Fibroblast of upper back skin (primary cell): ENCODE results near the gene SSX2B.
"Not testable (repeated sequence)": the region's sequence is repeated elsewhere in the genome, so short reads cannot be mapped to it uniquely, and the experiment has no call there.

Source experiments
- DNase-seq: peaks from one replicate; pipeline ENCODE4 v3.0.0-alpha.2; 2013

SSX2B gene, protein sequence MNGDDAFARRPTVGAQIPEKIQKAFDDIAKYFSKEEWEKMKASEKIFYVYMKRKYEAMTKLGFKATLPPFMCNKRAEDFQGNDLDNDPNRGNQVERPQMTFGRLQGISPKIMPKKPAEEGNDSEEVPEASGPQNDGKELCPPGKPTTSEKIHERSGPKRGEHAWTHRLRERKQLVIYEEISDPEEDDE

DNA sequence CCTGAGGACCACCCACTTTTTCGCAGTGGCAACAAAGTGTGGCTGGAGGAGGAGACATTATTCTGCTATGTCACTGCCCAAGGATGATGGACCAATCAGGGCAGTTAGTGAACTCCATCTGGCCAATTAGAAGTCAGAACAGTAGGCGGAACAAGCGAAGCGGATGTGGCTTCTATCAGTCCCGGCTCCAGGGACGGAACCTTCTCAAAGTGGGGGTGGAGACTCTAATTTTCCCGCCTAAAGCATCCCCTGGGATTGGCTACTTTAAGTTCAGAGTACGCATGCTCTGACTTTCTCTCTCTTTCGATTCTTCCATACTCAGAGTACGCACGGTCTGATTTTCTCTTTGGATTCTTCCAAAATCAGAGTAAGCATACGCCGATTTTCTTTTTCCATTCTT, at the start of gene SSX2B:
TSS of gene SSX2B (plus strand) at position 301 of the 400 bp plus-strand sequence. CDS start 1,429 bp downstream, outside the sequence.
- not testable (repeated sequence) for DNase-seq

DNA sequence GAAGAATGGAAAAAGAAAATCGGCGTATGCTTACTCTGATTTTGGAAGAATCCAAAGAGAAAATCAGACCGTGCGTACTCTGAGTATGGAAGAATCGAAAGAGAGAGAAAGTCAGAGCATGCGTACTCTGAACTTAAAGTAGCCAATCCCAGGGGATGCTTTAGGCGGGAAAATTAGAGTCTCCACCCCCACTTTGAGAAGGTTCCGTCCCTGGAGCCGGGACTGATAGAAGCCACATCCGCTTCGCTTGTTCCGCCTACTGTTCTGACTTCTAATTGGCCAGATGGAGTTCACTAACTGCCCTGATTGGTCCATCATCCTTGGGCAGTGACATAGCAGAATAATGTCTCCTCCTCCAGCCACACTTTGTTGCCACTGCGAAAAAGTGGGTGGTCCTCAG, 44.0 kb upstream of the SSX2B start, which contains the start of gene SSX2:
TSS of gene SSX2 (minus strand) at position 101 of the 400 bp plus-strand sequence. CDS start 1,429 bp downstream, outside the sequence.
- not testable (repeated sequence) for DNase-seq

DNA sequence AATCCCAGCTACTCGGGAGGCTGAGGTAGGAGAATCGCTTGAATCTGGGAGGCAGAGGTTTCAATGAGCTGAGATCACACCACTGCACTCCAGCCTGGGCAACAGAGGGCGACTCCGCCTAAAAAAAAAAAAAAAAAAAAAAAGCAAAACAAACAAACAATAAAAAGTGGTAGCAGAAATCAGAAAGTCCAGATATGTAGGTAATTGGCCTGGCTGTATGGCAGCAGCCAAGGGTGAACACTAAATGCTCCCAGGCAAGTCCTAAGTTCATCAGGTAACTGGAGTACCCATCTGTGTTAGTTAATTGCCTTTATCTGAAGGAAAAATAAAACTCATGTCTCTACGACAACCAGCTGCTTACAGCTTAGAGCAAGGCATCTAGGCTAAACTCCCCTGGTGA, 14.9 kb downstream of the SSX2B start:
- DNase-seq = not testable (repeated sequence)

DNA sequence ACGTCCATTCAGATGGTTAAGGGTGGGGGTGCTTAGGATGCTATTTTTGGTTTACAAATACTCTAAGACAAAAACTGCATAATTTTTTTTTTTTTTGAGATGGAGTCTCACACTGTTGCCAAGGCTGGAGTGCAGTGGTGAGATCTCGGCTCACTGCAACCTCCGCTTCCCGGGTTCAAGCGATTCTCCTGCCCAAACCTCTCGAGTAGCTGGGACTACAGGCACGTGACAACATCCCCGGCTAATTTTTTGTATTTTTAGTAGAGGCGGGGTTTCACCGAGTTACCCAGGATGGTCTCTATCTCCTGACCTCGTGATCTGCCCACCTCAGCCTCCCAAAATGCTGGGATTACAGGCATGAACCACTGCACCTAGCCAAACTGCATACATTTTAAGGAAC, 22.5 kb downstream of the SSX2B start:
- not testable (repeated sequence) for DNase-seq

DNA sequence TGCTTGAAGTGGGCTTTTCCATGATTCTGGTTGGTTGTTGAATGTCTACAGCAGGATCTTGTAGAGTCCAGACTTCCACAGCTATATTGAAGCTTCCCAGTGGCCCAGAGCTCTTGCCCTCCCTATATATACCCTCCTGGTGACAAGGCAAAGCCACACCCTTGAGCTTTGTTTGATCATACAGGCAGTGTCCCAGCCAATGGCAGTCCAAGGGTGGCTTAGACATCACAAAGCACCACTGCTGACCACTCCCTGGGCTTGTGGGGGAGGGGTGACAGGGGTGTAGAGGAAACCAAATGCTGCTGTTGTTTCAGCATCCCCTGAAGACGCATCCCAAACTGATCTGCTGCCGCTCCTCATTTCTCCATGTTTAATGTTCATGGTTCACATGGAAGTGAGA, 46.3 kb downstream of the SSX2B start, which contains the start of gene SPANXN5:
TSS of gene SPANXN5 (minus strand) at position 101 of the 400 bp plus-strand sequence. CDS start at position 22, 79 bp downstream.
- DNase-seq = not testable (repeated sequence)

- not testable (repeated sequence) for DNase-seq
These were observed 53.8 kb downstream of the SSX2B start for GRCh38 chrX:52804876-52805275.
